ENCODE results near the gene CHST11.

DNA sequence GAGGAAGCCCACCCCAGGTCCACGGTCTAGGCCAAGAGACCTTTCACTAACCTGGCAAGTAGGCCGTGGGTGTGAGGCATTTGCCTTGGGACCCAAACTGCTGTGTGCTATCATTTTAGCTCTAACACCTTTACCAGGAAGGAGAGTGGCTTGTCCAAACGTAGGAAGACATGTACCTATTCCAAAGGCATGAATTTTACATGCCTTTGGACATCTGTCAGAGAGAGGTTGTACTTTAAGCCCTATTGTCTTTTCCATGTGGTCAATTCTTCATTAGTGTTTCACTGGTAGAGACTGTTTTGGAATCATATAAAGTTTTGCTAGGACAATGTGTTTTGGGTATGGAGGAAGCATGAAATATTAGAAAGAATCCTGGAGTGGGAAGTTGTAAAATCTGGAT is 352.5 kb downstream of the CHST11 start:
- TF ChIP-seq, protein P1, sequence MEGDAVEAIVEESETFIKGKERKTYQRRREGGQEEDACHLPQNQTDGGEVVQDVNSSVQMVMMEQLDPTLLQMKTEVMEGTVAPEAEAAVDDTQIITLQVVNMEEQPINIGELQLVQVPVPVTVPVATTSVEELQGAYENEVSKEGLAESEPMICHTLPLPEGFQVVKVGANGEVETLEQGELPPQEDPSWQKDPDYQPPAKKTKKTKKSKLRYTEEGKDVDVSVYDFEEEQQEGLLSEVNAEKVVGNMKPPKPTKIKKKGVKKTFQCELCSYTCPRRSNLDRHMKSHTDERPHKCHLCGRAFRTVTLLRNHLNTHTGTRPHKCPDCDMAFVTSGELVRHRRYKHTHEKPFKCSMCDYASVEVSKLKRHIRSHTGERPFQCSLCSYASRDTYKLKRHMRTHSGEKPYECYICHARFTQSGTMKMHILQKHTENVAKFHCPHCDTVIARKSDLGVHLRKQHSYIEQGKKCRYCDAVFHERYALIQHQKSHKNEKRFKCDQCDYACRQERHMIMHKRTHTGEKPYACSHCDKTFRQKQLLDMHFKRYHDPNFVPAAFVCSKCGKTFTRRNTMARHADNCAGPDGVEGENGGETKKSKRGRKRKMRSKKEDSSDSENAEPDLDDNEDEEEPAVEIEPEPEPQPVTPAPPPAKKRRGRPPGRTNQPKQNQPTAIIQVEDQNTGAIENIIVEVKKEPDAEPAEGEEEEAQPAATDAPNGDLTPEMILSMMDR (IDR thresholded peaks at IDR 0.05): no peak
- no peak for TF ChIP-seq POLR2AphosphoS5 (IDR thresholded peaks at IDR 0.05)
- TF ChIP-seq POLR2A (IDR thresholded peaks at IDR 0.05): no peak

Measured in breast epithelium (tissue), 3 donors.